Measurements from ENCODE around the gene RUFY3.
"Not testable (repeated sequence)": the region's sequence is repeated elsewhere in the genome, so short reads cannot be mapped to it uniquely, and the experiment has no call there.

RUFY3 gene

DNA sequence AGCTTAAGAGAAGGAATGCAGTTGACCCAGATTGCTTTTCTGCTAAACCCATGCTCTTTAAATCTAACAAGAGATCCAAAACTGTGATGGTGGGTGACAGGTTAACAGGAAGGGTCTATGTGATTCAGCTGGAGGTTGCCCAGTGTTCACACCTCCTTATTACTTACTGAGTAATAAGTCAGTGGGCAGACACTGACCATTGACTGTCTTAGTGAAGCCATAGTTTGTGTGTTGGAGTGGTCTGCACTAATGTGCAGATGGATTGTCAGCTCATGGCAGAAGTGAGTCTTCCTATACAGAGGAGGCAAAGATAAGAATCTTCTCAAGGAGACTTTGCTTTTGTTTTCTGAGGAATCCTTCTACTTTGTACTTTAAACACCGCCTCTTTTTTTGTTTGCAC, 15.2 kb upstream of the RUFY3 start:
- no peak for DNase-seq

DNA sequence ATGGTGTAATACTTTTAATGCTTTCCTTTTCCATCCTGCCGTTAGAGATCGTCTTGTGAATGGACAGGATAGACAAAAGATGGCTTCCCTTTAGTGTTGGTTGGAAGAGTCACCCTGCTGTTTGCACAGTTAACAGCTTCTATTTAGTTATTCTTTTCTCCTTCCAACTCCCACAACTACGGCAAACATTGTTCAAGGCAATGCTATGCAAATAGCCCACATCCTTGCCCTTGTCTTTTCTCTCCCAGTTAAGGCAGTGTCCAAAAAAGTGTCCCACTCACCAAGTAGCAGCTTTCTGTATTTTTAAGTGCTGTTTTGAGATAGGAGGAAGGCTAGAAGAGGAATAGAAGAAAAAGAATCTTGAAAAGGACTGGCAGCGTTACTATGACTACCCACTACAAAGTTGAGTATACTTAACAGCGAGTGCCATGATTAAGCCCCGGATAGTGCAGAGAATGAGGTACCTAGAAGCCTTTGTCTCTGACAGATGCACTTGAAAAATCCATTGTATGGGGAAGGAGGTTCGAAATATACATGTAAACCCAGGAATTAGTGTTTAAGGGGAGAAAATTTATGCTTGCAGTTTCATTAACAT, 12.1 kb upstream of the RUFY3 start:
- no peak for DNase-seq

DNA sequence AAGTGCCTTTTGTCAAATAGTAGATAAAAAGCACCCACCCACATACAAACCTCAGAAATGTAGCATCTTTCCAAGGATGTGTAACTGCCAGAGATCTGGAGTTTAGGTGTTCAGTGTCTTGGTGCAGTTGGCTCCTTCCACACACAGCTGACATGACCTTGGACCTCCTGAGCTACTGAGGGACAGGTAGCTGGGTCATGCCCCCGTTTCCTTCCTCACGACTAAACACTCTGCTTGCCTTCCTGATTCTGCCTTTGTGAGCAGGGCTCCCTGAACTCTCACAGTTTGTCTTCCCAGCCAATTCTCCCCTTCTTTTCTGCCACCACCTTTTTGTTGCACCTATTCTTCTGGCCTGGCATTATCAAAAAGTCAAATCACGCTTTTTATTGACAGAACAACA, 10.2 kb upstream of the RUFY3 start:
- no peak for DNase-seq

- no peak for DNase-seq
These were observed 9.6 kb upstream of the RUFY3 start for GRCh38 chr4:70712150-70712549.

- DNase-seq = no peak
These were observed 8.9 kb upstream of the RUFY3 start for GRCh38 chr4:70712604-70713452.

DNA sequence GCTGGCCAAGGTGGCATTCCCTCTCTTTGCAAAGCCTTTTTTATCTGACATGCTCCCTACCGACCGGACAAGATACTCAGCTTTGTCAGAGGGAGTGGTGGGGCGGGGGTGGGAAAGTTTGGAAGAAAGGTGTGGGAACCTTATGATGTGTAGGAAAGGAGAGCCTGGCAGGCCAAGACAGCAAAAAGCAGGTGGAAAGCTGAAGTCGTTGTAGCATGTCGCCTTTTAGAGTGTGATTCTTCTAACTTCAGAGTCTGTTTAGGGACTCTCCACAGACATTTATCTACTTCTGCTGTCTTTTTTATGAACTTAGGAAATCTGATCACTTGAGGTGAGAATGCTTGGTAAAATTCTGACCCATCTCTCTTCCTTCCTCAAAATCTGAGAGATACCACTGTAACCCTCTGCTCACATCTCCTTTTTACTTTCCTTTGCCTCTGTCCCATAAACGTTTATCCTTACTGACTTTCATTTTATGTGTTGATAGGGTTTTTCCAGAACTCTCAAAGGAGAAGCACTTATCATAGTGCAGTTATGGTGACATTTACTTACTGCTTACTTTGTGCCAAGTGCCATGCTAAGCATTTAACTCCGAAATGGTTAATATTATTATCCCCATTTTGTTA, 8.2 kb upstream of the RUFY3 start:
- DNase-seq = no peak

- peak in 1 of 2 donors; percentile 29 for DNase-seq
These were observed 7.5 kb upstream of the RUFY3 start for GRCh38 chr4:70714079-70714887.

DNA sequence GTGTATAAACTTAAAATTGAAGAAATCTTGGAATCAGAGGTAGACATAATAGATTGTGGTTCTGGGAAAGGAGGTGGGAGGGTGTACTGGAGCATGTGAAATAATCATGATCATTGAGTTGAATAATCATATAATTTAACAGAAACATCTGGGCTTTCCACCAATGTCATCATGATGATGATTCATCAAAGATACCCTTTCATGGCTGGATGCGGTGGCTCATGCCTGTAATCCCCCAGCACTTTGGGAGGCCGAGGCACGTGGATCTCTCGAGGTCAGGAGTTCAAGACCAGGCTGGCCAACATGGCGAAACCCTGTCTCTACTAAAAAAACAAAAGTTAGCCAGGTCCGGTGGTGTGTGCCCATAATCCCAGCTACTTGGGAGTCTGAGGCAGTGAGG, 6.7 kb upstream of the RUFY3 start:
- DNase-seq = peak in 1 of 2 donors; percentile 51

DNA sequence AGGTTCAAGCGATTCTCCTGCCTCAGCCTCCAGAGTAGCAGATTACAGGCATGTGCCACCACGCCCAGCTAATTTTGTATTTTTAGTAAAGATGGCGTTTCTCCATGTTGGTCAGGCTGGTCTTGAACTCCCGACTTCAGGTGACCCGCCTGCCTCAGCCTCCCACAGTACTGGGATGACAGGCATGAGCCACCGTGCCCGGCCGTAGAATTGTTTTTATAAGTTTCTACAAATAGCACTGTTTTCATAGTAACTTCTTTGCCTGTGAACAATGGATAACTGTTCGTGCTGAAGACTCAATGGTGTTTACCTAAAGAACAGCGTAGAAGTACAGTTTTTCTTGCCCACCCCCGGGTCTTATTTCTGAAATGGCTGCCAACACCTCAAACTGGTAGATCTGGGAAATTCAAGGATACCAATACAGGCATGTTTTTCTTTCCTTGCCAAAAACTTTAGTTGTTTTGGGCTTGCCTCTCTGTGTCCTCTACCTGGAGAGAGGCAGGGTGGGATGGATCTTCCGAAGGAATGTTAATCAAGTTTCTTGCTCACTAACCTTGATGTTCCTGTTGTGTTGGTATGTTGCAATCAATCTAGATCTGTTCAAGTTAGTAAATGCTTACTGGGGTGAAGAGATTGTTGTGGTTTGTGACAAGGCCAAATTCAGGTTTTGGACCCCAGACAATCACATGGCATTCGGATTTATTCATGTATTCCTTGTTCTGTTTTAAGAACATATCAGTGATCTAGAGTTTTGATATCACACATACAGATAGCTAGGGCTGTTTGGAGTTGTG, 2.8 kb upstream of the RUFY3 start:
- no peak for DNase-seq

DNA sequence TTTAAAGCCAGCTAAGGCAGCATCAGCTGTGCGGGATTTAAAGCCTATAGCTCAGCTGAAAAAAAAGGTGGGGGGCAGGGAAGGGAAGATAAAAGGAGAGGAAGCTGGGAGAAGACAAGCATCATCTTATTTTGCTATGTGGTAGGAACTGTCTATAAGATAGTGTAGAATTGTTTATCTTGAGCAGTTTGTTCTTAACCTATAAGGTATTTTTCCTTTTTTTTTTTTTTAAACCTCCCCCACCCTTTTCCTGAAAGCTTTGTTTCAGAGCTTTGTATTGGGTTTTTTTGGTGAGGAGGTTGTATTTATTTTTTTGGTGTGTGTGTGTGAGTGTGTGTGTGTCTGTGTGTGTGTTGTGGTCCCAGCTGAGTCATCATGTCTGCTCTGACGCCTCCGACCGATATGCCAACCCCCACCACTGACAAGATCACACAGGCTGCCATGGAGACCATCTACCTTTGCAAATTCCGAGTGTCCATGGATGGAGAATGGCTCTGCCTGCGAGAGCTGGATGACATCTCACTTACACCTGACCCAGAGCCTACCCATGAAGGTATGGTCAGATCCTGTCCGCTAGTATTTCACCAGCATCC, 531 bp downstream of the RUFY3 start:
- peak; percentile 16 to 44 for DNase-seq

DNA sequence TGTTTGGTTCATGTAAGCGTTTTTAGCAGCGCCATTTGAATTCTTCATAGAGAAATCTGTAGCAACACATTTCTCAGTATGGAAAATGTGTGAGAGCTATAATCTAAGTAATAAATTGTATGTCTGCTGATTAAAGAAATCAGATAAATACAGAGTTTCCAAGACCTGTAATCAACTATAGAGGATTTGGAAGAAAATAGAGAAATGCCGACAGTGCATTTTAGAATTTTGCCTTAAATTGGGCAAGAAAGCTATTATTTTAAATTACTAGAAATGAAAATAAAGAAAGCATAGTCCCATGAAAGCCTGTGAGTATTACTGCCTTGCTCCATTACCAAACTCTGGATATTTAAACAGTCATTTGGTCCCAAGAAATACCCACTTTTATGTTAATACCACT, 2.7 kb downstream of the RUFY3 start:
- DNase-seq = no peak

- no peak for DNase-seq
These were observed 3.9 kb downstream of the RUFY3 start for GRCh38 chr4:70725633-70726032.

DNA sequence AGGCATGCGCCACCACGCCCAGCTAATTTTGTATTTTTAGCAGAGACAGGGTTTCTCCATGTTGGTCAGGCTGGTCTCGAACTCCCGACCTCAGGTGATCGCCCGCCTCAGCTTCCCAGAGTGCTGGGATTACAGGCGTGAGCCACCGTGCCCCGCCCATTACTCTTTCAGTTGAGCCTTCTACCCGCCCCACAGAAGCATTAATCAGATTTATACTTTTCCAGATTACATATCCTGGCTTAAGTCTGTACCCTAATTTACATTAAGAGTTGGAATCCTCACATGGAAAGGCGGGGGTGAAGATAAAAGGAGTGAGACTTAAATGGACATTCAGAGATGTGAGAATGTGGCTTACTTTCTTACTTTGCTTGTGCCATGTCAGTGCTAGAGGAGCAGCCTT, 4.8 kb downstream of the RUFY3 start:
- DNase-seq = not testable (repeated sequence)

- DNase-seq = no peak
These were observed 6.3 kb downstream of the RUFY3 start for GRCh38 chr4:70728091-70728490.

- DNase-seq = not testable (repeated sequence)
These were observed 11.1 kb downstream of the RUFY3 start for GRCh38 chr4:70732878-70733277.

DNA sequence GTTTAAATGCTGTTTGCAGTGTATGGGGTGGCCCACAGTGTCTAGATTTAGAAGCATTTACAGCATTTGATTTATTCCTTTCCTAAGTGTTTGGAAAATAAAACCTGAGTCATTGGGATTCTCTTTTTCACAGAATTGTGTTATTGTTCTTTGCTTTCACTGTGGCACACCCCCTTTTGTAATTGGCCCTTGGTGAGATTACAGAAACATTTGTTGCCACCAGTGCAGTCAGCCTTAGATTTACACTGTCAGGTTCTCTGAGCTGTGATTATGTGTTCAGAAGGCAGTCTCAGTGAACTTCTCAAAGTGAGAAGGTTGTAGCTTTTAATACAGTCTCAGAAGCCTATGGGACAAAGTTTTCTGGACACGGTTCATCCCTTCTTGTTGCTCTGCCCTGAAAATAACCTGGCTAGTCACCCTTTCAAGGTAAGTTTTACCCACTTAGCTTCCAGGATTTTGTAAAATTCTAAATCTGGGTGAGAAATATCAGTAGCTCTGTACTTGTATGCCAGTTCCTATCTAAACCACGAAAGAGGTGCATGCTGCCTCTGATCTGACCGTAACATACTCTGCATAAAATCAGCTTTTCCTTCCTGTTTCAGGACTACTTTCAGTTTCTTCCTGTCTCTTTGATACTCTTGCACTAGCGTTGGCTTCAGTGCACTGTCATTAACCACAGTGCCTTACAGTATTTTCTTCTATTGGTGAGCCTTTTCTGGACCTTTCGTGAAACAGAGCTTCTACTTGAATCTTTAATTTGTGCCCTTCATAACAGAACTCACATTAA, 12.6 kb downstream of the RUFY3 start:
- DNase-seq = peak; percentile 47 to 74

DNA sequence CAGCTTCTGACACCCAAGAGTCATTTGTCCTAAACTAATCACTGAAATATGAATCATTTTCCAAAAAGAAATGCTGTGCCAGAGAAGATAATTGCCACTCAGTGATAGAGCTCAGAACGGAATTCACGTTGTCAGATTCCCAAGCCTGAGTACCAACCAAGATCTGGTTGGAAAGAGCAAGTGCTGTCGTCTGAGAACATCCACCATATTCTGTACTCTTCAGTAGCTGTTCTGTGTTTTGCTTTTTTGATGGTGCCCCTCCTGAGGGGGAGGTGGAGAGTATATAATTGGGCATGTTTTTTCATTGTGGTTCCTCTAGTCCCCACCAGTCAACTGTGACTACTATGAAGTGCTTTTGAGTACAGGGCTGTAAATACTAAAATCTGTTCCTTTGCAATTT, 13.2 kb downstream of the RUFY3 start:
- peak in 1 of 2 donors; percentile 24 for DNase-seq

DNA sequence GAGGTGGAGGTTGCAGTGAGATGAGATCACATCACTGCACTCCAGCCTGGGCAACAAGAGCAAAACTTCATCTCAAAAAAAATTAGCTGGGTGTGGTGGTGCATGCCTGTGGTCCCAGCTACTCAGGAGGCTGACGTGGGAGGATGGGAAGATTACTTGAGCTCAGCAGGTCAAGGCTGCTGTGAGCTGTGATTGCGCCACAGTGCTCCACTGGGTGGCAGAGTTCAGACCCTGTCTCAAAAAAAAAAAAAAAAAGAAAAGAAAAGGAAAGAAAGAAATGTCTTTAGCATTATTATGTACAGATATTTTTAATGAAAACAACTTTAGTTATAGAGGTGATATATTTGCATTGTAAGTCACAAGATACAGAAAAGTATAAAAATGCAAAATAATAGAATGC, 14.2 kb downstream of the RUFY3 start:
- peak; percentile 25 to 48 for DNase-seq

- DNase-seq = peak in 1 of 2 donors; percentile 28
These were observed 15.2 kb downstream of the RUFY3 start for GRCh38 chr4:70737006-70737405.

GRCh38 chr4:70737409-70737808, 15.6 kb downstream of the RUFY3 start:
- DNase-seq = no peak

All from CD4-positive, alpha-beta T cell treated with Interferon alpha-2 for 1 hour (primary cell).